HG03280 (cell line): ENCODE measurements around the gene SHISAL1.
"Not testable (repeated sequence)": the region's sequence is repeated elsewhere in the genome, so short reads cannot be mapped to it uniquely, and the experiment has no call there.

Experiments
- ATAC-seq: cut with Tn5 transposase; IDR thresholded peaks from one replicate; pipeline ENCODE4 v1.9.1; 2021; ENCODE audit warnings: mild to moderate bottlenecking, moderate library complexity; ENCODE audit not compliant: unreplicated experiment

The SHISAL1 gene

DNA sequence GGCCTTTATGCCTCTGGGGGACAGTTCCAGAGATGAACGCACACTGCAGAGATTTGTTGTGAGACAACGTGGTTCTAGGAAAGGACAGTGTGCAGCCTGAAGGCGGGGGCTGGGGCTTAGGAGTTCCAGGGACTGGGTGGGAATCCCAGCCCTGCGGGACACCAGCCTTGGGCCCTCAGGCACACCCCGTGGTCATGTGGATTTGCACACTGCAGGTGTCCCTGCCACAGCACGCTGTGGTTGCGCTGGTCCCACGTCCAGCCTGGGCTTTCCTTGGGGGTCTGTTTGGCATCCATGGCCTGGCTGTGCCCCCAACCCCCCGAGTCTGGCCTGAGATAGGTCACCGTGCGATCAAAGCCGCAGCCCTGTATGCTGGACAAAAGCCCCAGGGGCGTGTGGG lies 7.3 kb downstream of the SHISAL1 start:
- no peak for ATAC-seq

DNA sequence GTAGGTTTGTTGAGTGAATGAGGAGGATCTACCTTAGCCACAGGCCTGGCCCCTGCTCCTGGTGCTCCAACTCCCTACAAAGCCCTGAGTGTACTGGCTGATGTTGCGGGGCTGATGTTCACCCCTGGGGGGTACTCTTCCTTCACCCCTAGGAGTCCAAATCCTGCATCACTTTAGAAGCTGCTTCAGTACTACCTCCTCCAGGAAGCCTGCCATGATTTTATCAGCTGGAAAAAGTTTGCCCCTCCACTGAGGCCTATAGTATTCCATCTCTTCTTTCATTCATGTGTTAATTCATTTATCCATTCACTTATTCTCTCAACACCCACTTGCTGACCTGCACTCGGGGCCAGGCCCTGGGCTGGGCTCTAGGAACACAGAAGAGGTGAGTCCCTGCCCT lies 7.8 kb downstream of the SHISAL1 start:
- ATAC-seq: no peak

DNA sequence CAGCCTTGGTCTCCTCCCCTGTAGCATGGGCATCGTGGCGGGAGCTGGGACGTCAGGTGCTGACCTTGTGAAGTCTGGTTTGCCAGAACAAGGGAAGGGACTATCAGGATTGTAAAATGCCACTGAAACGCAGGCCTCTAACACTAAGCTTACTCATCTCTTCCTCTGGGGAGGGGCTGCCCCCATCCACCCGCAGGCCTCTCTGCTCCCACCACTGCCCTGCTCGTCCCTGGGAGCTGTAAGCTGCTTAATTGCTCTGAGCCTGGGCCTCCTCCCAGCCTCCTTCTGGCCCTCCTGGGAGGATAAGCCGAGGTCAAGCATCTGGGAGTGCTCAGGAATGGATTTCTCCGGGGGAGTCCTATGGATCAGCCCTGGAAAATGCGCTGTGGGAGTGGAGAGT lies 8.4 kb downstream of the SHISAL1 start:
- no peak for ATAC-seq

DNA sequence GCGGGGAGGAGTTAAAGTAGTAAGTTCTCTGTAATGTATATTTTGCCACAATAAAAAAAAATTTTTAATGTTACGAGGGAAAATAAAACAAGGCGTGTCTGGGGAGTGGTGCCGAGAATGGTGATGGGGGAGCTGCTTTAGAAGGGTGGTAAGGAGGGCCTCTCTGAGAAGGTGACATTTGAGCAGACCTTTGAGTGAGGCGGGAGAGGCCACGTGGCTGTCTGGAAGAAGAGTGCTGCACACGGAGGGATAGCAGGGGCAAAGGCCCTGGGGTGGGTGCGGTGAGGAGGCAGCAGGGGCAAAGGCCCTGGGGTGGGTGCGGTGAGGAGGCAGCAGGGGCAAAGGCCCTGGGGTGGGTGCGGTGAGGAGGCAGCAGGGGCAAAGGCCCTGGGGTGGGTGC lies 10.4 kb downstream of the SHISAL1 start:
- not testable (repeated sequence) for ATAC-seq

DNA sequence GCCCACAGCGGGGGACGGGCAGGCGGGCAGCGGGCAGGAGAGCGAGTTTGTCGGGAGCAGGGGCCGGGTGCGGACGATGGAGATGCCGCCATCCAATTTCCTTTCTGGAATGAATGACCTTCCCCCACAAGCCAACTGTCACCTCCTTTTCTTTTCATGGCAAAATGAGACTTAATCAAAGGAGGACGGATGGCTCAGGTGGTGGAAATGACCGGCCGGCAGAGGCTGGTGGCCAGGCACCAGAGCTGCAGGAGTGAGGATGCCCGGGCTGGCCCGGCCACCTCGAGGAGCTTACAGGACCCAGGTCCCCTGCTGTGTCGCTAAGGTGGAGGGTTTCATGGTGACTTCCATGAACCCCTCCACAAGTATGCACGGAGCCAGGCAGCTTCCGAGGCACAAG lies 11.7 kb downstream of the SHISAL1 start:
- ATAC-seq: no peak

DNA sequence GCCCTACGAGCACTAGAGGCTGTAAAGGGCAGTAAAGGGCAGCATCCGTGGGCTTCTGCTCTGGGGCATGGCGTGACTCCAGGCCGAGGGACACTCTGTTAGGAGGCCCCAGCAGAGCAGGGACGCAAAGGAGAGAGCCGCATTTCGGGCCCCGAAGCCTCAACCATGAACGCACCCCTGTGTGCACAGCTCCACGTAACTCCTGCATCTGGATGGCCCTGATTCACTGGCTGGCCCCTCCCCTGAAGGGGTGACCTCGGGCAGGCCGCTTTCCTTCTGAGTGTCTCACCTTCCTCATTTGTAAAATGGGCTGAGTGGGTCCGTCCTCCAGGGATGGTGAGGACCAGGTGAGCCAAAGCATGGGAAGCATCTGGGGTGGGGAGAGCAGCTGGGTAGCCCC lies 13.6 kb downstream of the SHISAL1 start:
- no peak for ATAC-seq

DNA sequence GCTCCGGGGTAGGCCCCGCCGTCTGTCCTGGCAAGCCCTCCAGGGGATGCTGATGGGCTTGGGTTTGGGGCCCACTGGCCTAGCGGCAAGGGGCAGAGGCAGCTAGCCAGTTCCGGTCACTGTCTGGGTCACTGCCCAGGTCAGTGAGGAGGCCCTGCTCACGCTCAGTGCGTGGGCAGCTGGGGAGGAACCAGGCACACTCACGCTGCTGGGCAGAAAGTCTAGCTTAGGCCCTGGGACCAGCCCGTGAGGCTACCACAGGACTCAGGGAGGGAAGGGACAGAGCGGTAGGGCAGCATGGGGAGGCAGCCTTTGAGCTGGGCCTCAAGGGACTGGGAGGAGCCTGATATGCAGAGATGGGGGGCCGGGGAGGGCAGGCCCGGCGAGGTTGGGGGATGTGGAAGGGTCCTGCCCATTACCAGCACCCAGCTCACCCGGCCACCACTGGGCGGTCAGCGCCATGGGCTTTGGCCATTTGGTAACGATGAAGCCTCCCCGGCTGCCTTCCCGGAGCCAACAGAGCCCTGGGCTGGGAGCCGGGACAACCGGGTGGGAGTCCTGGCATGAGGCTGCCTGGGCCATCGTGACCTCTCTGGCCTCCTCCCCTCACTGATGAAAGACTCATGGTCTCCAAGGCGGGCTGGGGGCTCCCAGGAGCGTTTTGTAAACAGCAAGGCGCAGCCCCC lies 14.2 kb downstream of the SHISAL1 start:
- ATAC-seq: no peak

DNA sequence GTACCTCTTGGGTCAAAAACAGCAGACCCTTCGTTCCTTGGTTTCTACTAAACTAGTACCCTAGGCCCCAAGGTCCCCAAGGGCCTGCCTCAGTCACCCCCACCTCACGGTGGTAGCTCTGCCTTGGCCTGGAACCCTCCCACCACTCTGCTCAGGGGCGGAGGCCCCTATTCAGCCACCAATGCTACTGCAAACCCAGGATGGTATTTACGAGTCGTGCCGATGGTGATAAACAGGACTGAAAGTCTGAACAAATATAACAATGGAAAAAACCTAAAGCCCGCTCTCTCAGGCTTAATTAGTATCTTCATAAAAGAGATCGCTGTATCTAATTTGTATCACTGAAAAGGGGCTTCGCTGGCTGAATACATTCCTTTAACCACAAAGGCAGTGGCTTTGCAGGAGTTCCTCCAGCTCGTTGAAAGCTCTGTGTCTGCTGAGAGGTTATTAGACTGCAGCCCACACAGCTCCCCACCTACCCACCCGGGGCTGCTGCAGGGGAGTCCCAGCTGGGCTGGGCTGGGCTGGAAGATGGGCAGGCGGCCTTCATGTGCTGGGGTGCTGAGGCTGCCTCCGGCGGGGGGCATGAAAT lies 15.2 kb downstream of the SHISAL1 start:
- no peak for ATAC-seq

DNA sequence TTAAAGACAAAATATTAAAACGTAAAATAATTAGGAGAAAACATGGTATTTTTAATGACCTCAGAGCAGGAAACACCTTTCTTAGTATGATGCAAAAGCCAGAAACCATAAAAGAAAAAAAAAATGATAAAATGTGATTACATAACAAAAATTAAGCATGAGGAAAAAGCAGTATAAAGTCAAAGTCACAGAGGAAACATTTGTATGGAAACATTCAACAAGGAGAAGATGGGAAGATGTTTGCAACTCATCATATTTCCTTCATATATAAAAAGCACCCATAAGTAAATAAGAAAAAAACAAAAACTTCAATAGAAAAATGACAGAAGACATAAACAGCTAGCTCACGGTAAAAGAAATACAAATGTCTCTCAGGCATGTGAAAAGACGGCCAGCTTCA lies 17.3 kb downstream of the SHISAL1 start:
- ATAC-seq: no peak

DNA sequence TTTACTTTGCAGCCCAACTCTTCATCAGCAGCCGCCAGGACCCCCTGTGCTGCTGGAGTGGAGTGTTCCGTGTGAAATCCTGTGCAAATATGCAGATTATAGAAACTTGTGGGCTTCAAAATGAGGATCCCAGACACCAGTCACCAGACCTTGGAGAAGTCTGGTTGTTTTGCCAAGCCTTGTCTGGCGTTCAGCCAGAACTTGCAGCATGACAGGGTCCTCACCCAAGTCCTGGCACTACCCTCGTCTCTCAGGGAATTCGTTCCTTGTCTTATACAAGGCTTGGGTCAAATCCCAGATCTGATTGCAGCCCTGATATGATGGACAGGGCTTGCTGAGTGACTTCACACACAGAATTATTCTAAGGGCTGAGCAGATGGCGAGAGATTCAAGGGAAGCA lies 18.9 kb downstream of the SHISAL1 start:
- no peak for ATAC-seq

DNA sequence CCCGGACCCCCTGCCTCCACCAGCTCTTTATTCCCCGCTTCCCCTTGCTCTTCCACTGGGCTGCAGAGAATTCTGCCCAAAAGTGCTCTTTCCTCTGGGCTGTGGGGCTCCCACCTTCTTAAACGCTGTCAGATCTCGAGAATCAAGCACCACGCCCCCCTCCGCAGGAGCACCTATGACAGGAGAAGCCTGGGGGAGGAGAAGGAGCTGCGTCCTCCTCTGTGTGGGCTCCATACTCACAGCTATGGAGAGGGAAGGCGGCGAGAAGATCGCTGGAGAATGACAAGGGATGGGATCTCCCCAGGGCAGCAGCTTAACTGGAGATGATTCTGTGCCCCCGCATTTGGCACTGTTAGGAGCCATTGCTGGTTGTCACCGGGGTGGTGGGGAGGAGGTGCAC lies 19.7 kb downstream of the SHISAL1 start:
- no peak for ATAC-seq

DNA sequence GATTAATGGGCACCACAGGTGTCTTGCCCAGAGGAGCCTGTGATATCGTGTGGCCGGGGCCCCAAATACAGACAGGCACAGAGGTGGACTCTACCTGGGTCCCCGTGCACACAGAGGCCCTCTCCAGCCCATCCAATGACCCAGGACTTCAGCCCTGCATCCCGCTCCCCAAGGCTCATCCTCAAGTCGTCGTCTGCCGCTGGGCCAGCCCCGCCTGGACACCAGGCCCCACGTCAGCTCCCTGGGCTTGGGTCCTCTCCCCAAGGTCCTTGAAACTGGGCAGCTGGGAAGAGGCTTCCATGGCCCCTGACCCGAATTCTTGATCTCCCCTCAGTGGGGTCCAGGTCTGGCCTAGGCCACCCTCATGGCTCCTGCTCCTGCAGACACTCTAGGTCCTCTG lies 20.2 kb downstream of the SHISAL1 start:
- ATAC-seq: no peak

DNA sequence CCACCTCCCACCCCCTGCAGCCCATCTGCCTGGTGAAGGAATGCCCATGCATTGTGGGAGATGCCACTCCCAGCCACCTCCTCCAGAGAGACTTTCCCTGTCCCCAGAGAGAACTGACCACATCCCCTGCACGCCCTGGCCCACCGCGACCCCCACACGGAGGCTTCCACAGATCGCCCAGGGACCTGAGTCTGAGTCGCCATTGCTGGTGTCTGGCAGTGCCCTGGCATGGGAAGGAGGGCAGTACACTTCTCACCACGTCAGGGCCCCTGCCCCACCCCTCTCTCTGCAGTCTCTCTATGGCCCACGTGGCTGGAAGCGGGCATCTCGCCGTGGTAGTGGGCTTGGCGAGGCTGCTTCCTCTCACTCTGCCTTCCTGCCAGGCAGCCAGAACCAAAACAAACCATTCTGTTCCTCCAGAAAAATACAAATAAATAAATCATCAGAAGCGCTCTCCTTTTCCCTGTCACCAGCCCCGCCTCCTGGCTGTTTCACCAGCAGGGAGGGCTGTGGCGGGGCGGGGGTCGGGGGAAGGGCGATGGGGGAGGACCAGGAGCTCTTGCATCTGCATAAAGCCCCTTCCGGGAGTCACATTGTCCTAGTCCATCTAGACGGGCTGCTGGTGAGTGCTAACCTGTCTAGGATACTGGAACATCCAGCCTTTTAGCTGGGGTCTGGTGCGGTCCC lies 20.9 kb downstream of the SHISAL1 start:
- no peak for ATAC-seq

DNA sequence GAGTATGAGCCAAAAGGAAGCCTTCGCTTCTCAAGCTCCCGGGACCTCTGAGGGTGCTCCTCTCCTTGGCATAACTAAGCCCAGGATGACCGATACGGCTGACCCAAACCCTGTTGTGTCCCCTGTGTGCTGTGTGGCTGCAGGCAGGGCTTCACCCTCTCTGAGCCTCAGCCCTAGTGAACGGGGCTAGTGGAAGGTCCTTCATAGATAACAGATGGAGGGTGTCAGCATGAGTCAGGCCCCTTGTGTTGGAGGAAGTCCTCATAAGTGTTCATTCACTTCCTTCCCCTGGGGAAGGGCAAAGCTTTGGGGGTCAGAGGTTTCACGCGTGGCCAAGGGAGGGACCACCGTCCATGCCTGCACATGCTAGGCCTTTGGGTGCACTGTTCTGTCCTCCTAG lies 21.5 kb downstream of the SHISAL1 start:
- no peak for ATAC-seq

DNA sequence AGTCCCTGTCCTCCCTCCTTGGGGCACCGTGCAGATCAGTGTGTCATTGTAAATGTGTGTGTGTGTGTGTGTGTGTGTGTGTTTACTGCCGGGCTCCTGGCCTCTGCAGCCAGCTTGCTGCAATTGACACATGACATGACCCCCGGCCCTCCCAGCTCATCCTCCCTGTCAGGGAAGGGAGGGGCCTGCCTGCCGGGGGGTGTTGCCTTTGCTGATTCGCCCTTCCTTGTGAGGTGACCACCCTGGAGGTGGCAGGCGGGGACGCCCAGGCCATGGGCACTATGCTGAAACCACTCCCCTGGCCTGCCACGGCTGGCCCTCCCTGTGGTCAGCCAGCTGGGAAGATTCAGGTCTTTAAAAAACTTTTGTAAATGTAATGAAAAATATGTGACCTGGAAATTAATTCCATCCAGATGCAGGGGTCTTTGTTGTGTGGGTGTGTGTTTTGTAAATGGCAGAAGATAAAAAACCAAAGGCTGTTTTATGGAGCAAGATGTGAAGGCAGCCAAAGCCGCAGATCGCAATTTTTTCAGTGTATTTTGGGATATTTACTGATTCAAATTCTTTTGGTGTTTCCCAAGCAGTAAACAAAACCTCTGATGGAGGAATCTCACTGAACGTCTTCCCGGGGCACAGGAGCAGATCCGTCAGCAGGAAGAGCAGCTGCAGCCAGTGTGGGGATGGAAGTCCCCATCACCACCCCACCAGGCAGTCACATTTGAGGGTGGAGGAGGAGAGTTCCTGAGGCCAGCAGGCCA lies 23.2 kb downstream of the SHISAL1 start:
- no peak for ATAC-seq

DNA sequence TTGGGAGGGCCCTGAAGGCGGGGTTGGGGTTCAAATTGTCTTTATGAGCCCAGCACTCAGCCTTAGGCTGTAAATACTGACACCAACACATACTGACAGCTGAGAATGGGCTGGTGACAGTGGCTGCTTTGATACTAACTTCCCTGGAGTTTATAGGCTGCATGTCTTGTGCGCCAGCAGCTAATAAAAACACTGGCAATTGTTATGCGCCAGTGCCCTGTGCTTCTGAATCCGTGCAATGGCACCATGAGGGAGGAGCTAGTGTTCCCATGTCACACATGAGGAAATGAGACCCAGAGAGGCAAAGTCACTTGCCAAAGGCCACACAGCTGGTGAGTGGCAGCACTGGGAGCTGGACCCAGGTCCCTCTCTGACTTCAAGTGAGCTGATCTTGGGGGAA lies 23.8 kb downstream of the SHISAL1 start:
- ATAC-seq: no peak

DNA sequence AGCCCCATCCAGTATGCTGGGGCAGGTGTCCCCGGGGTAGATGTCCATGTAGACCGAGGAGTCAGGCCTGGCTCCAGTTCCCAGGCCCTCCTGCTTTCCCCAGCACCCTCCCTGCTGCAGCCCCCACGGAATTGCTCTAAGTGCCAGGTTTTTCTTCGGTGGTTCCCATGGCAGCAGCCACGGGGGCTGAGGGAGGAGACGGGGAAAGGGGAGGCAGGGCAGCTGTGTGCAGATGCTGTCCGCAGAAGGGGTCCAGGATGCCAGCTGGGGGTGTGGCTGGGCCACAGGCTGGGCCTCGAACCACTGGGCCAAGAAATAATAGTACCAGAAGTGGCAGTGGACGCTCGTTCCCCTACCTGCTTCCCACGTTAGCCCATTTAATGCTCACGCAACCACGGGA lies 25.0 kb downstream of the SHISAL1 start:
- ATAC-seq: no peak

DNA sequence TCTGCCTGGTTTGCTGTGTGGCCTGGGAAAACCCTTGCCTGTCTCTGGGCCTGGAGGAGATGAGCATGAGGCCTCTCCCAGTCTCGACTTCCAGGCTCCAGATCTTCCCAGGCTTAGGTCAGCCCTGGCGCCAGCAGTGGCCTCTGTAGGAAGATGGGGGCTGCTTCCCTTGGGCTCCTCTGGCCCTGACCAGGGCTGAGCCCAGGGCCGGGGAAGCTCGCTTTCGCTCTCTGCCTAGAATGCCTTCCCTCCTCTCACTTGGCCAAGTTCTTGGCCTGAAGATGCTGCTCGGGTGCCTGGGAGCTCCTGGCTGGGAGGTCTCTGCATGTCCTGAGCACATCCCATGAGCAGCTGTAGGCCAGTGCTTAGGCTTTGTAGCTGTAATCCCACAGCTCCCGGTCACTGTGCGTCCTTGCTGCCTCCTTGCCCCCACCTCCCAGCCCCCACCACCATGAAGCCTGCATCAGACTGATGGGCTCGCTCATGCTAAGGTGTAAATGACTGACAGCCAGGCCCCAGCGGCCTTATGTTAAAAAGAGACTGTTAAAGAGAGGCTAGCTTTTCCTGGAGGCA lies 25.5 kb downstream of the SHISAL1 start:
- ATAC-seq: no peak

DNA sequence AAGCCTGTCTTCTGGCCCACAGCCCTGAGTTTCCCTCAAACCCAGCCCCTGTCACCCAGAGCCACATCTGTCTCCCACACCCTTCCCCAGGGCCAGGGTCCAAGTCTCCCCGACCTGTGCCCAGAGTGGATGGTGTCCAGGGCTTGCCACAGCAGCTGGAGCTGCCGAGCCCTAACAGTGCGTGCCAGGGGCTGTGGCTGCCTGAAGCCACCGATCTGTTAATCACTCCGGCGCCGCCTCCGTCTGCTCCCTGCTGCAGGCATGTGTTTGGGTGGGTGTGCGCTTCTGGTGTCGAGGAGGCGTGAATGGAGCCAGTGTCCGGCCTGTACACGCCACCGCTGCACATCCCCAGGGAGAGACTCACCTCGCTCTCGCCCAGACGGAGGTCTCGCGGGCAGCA lies 26.1 kb downstream of the SHISAL1 start:
- ATAC-seq: no peak

DNA sequence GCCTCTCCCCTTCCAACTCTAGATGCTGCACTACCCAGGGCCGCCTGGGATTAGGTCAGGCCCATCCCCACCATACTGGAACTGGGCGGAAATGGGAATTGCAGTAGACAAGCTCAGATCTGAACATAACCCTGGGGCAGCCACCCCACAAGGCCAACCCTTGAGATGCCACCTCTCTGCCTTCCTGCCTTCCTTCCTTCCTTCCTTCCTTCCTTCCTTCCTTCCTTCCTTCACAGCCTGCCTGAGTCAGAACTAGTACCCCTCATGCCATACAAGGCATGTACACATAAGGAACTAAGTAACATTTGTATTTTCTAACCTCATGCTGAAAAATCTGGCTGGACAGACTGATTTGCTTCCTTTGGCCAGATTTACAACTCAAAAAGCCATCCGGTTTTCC lies 28.0 kb downstream of the SHISAL1 start:
- ATAC-seq: no peak
